ENCODE results near the gene DPH2.

DPH2 gene, protein sequence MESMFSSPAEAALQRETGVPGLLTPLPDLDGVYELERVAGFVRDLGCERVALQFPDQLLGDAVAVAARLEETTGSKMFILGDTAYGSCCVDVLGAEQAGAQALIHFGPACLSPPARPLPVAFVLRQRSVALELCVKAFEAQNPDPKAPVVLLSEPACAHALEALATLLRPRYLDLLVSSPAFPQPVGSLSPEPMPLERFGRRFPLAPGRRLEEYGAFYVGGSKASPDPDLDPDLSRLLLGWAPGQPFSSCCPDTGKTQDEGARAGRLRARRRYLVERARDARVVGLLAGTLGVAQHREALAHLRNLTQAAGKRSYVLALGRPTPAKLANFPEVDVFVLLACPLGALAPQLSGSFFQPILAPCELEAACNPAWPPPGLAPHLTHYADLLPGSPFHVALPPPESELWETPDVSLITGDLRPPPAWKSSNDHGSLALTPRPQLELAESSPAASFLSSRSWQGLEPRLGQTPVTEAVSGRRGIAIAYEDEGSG

GRCh38 chr1:43969746-43970466, at the start of gene DPH2:
Gene DPH2, plus strand, starts transcription at chr1:43970010. Its CDS starts 166 bp downstream, at chr1:43970176.
- peak; percentile 94 for DNase-seq

DNA sequence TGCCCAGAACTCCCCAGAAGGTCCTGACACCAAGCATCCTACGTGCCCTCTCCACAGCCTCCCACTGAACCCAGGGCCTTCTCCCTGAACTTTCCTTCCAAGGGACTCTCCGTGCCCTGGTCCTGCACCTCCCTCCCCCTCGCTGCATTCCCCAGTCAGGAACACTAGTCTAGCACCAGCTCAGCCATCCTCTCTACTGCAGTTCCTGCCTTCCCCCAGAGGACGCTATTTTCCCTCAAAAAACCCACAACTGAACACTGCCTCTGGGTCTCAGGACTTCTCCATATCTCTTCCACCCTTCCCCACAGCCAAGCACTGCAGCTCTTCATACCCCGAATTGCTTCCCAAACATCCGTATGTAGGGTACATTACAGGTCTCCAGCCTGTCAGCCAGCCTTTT, 48.8 kb upstream of the DPH2 start:
- DNase-seq, result no peak

GRCh38 chr1:43924516-43924915, 45.3 kb upstream of the DPH2 start:
- no peak for DNase-seq

DNA sequence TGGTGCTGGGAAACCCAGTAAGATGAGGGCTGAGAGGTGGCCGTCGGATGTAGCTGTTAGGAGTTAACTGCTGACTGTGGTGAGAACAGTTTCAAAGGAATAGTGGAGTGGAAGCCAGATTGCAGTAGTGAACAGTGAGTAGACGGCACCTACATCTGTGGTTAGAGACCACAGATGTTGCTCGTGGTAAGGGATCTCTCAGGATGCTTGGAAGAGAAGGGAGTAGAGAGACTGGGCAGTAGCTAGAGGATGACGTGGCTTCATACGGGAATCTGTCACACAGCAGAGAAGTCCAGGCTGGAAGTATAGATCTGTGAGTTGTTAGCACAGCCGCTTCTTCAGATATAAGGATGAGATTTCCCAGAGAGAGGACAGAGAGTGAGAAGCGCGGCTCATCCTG, 44.0 kb upstream of the DPH2 start:
- DNase-seq, result no peak

DNA sequence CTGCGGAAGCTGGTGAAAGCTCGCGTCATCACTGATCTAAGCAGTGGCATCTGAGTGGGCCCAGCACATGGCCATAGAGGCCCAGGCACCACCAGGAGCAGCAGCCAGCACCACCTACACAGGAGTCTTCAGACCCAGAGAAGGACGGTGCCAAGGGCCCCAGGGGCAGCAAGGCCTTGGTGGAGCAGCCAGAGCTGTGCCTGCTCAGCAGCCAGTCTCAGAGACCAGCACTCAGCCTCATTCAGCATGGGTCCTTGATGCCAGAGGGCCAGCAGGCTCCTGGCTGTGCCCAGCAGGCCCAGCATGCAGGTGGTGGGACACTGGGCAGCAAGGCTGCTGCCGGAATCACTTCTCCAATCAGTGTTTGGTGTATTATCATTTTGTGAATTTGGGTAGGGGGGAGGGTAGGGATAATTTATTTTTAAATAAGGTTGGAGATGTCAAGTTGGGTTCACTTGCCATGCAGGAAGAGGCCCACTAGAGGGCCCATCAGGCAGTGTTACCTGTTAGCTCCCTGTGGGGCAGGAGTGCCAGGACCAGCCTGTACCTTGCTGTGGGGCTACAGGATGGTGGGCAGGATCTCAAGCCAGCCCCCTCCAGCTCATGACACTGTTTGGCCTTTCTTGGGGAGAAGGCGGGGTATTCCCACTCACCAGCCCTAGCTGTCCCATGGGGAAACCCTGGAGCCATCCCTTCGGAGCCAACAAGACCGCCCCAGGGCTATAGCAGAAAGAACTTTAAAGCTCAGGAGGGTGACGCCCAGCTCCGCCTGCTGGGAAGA, 39.5 kb upstream of the DPH2 start:
- no peak for DNase-seq

DNA sequence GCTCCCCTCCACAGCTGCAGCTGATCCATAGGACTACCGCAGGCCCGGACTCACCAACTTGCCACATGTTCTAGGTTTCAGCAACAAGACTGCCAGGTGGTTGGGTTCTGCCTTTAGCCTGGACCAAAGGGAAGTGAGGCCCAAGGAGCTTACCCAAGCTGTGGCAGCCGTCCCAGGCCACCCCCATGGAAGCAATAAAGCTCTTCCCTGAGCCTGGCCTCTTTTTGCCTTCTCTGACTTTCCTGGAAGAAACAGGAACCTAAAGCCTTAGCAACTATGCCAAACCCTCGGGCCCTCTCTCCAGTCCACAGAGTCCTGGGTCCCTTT, 38.9 kb upstream of the DPH2 start:
- no peak for DNase-seq

DNA sequence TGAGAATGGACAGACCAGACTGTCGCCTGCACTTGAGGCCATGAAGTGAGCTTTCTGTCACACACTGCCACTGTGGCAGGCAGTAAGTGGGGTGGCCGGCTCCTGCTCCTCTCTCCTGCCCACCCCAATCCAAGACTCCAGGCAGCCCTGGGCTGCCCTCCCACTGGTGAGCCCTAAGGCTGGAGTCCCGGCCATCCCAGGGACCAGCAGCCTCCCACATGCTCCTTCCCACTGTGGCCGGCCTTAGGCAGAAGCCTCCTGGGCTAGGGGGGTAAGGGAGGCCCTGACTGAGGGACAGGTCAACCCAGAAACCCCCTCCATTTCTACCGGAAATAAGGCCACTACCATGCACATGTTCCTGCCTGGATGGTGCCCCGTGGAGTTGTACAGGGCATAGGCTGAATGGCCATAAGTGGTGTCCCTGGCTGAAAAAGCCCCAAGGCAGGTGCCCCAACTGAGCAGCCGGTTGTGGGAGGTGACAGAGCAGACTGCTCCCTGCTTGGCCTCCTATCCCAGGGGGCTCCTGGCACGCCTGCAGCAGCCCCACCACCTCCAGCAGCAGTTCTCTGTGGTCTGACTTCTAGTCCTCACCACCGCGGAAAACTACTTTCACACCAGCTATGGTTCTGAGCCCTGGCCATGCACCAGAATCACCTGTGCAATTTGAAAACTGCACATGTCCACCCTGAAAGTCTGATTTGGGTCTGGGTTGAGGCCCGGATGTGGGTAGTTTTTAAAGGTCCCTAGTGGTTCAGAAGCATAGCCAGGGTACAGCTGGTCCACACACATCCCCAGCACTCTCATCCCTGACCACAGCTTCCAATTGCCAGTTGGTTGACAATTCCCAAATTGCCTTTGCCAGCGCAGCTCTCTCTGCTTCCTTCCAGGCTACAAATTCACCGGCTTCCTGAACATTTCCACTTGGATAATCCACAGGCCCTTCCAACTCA, 37.8 kb upstream of the DPH2 start:
- DNase-seq, result no peak

GRCh38 chr1:43932786-43933385, 36.9 kb upstream of the DPH2 start:
- DNase-seq, result no peak

- DNase-seq, result no peak
These were observed 36.3 kb upstream of the DPH2 start, which contains the start of gene ARTN for GRCh38 chr1:43933386-43934100. Gene ARTN, plus strand, starts transcription at chr1:43933801. Its CDS starts 1,856 bp downstream, at chr1:43935657.

DNA sequence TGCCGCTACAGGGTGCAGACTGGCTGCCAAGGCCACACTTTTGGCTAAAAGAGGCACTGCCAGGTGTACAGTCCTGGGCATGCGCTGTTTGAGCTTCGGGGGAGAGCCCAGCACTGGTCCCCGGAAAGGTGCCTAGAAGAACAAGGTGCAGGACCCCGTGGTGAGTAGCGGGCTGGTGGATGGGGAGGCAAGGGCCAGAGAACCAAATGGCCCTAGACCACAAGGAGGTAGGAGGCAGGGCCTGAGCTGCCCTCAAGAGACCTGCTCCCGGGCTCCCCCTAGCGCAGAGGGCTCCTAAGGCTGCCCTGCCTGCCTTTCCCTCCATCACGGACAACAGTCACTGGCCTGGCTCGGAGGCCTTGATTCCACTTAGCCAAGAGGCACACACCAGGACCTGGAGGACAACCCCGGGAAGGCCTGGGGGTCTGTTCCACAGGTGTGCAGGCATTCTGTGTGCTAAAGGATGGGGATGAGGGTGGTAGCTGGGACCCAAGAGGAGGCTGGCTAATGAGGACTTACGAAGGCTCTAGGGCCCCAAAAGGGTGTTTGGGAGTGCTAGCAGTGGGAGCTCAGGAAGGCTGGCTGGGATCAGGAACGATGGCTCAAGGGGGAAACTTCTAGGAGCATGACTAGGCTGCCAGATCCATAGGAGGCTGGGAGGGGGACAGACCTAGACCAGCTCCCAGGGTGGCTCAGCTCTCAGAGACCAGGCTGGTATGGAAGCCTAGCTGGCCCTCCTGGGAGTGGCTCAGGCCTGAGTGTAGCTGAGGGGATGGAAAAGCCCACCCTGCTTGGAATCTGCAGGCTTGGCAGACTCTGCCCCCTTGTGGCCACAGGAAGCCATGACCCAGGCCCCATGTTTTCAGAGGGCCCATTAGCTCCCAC, 35.5 kb upstream of the DPH2 start:
- peak; percentile 16 for DNase-seq

DNA sequence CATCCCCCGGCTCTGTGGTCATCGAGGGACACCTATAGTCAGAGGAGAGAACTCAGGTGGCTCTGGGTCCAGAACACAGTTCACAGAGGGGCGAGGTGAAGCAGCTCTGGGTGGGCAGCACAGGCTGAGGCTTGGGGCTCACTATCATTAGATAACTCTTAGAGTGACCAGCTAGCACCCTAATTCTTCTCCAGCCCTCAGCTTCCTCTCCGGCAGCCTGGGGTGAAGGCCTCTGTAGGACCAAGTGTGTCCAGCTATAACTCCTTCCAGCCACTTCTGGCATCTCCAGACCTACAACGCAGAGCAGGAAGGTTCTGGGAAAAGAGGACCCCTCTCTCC, 34.9 kb upstream of the DPH2 start:
- no peak for DNase-seq

DNA sequence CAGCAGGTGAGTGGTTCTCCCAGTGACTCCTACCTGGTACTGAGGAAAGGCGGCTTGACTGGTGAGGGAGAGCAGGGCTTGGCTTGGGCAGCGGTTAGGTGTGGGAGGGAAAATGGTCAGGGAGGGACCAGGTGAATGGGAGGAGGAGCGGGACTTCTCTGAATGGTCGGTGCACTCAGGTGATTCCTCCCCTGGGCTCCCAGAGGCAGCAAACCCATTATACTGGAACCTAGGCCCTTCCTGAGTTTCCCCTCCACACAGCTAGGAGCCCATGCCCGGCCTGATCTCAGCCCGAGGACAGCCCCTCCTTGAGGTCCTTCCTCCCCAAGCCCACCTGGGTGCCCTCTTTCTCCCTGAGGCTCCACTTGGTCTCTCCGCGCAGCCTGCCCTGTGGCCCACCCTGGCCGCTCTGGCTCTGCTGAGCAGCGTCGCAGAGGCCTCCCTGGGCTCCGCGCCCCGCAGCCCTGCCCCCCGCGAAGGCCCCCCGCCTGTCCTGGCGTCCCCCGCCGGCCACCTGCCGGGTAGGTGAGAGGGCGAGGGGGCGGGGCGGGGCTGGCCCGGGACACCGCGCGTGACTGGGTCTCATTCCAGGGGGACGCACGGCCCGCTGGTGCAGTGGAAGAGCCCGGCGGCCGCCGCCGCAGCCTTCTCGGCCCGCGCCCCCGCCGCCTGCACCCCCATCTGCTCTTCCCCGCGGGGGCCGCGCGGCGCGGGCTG, 33.9 kb upstream of the DPH2 start:
- DNase-seq, result no peak

- DNase-seq, result no peak
These were observed 33.2 kb upstream of the DPH2 start for GRCh38 chr1:43936431-43937151.

GRCh38 chr1:43937179-43937865, 32.5 kb upstream of the DPH2 start:
- DNase-seq, result no peak

- DNase-seq, result no peak
These were observed 31.4 kb upstream of the DPH2 start for GRCh38 chr1:43938383-43938782.

- DNase-seq, result no peak
These were observed 30.8 kb upstream of the DPH2 start for GRCh38 chr1:43938892-43939587.

GRCh38 chr1:43942411-43942810, 27.4 kb upstream of the DPH2 start:
- no peak for DNase-seq

DNA sequence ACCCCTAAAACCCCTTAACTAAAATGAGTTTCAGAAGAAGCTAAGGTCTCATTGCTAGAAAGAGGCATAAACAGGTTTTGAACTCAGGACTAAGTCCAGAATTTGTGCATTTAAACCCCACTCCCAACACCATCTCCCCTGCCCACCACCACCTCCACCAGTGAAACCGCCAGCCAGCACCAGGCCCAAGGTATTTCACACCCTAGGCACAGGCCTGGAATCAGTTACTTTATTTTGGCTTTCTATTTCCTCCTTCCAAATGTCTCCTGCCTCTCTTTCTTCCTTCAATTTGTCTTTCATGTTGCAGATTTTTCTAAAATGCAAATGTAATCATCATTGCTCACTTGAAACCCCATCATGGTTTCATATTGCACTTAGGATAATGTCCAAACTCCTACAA, 24.9 kb upstream of the DPH2 start:
- DNase-seq, result no peak
